ENCODE measurements around the gene PID1. TPM values are rescaled to one million over a fixed set of nuclear protein-coding genes. Genes with fewer than 3 reads are reported as not detected.

Gene PID1
- total RNA-seq, 2 donors from 2014 or later: 30.2 to 40.3 TPM

DNA sequence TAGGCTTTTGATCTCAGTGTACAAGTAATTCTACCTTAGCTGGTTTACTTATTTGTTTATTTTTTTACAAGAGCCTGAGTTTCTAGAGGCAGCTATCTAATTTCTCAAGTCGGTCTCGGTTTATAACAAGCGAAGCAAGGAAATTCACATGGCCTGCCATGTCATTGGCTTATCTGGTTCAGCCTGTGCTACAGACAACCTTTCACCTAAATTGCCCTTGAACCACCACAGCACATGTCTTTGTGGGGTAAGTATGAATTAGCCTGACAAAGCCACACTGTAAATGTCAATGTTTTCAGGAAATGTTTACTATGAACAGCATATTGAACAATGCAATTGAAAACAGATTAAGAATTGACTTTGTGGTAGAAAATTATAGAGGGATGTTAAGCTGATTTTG, 167.1 kb downstream of the PID1 start:
- H3K4me1 ChIP-seq: no peaks in the 10 kb centered on the region
- no peaks in the 10 kb centered on the region for H3K9me3 ChIP-seq
- intact Hi-C loops (cut with DNase I): no loop called here
- H3K27ac ChIP-seq: no peak overlapping the region
- TF ChIP-seq, protein P1, sequence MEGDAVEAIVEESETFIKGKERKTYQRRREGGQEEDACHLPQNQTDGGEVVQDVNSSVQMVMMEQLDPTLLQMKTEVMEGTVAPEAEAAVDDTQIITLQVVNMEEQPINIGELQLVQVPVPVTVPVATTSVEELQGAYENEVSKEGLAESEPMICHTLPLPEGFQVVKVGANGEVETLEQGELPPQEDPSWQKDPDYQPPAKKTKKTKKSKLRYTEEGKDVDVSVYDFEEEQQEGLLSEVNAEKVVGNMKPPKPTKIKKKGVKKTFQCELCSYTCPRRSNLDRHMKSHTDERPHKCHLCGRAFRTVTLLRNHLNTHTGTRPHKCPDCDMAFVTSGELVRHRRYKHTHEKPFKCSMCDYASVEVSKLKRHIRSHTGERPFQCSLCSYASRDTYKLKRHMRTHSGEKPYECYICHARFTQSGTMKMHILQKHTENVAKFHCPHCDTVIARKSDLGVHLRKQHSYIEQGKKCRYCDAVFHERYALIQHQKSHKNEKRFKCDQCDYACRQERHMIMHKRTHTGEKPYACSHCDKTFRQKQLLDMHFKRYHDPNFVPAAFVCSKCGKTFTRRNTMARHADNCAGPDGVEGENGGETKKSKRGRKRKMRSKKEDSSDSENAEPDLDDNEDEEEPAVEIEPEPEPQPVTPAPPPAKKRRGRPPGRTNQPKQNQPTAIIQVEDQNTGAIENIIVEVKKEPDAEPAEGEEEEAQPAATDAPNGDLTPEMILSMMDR (IDR thresholded peaks at IDR 0.05): no peak
- no peak overlapping the region for H3K4me3 ChIP-seq
- H3K9ac ChIP-seq (ENCODE audit: low read depth in 2 of 2, low read length in 2 of 2): no peak overlapping the region
- no peak for DNase-seq
- H3K36me3 ChIP-seq: no peaks in the 10 kb centered on the region
- H3K27me3 ChIP-seq: no peaks in the 10 kb centered on the region

- Histone ChIP-seq H3K4me1 (no peaks in the 10 kb centered on the region), H3K27ac (no peak overlapping the region), H3K27me3 (no peaks in the 10 kb centered on the region), H3K9me3 (no peaks in the 10 kb centered on the region), H3K36me3 (no peaks in the 10 kb centered on the region), H3K4me3 (no peak overlapping the region), H3K9ac (ENCODE audit: low read depth in 2 of 2, low read length in 2 of 2) (no peak overlapping the region)
- no peak for DNase-seq
- TF ChIP-seq, protein P1 (IDR thresholded peaks at IDR 0.05): no peak
- intact Hi-C loops (cut with DNase I): no loop called here
Measured at GRCh38 chr2:229101314-229101713, 169.8 kb downstream of the PID1 start.

DNA sequence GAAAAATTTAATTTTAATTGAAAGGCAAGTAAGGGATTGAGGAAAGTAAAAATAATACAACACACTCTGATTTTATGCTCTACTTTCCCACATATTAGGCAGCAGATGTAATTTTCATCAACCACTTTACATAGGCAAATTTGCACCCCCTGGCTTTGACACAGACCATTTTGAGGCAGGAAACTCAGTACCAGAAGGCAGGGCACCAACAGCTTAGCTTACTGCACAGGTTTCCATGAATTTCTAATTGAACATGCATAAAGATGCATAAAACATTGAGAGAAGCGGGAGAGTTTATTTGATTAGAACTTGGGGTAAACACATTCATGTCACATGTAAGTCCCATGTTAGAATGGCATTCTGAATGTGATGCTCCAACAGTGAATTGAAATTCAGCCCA, 171.9 kb downstream of the PID1 start:
- TF ChIP-seq, protein P1 (IDR thresholded peaks at IDR 0.05): no peak
- H3K9ac ChIP-seq (ENCODE audit: low read depth in 2 of 2, low read length in 2 of 2): no peak overlapping the region
- H3K27me3 ChIP-seq: no peaks in the 10 kb centered on the region
- H3K27ac ChIP-seq: no peak overlapping the region
- no peak for DNase-seq
- H3K9me3 ChIP-seq: no peaks in the 10 kb centered on the region
- no peaks in the 10 kb centered on the region for H3K36me3 ChIP-seq
- no peaks in the 10 kb centered on the region for H3K4me1 ChIP-seq
- H3K4me3 ChIP-seq: no peak overlapping the region
- intact Hi-C loops (cut with DNase I): no loop called here

DNA sequence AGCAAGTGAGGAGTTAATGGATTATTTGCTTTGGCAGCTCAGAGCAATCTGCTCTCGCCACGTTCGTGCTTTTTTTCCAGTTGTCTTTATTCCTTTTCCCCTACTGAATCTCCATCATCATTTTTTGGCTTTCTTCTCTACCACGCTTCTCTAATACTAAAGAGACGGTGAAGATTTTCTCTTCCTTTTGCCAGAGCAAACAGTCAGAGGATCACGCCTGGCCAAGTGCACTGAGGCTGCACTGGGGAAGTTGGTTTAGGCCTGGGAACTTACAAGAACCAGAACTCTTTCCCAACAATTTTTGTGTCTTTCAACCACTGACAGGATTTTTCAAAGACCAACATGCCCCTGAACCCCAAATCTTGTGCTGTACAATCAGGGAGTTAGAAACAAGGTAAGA, 172.3 kb downstream of the PID1 start:
- Histone ChIP-seq H3K27ac (no peak overlapping the region), H3K27me3 (no peaks in the 10 kb centered on the region), H3K9me3 (no peaks in the 10 kb centered on the region), H3K9ac (ENCODE audit: low read depth in 2 of 2, low read length in 2 of 2) (no peak overlapping the region), H3K4me1 (no peaks in the 10 kb centered on the region), H3K36me3 (no peaks in the 10 kb centered on the region), H3K4me3 (no peak overlapping the region)
- TF ChIP-seq, protein P1 (IDR thresholded peaks at IDR 0.05): no peak
- DNase-seq: no peak
- intact Hi-C loops (cut with DNase I): no loop called here

GRCh38 chr2:229096409-229097066, 174.5 kb downstream of the PID1 start:
- no peak for DNase-seq
- Histone ChIP-seq H3K9me3 (no peaks in the 10 kb centered on the region), H3K27me3 (no peaks in the 10 kb centered on the region), H3K27ac (no peak overlapping the region), H3K9ac (ENCODE audit: low read depth in 2 of 2, low read length in 2 of 2) (no peak overlapping the region), H3K4me3 (no peak overlapping the region), H3K36me3 (no peaks in the 10 kb centered on the region), H3K4me1 (no peaks in the 10 kb centered on the region)
- intact Hi-C loops (cut with DNase I): no loop called here
- TF ChIP-seq, protein P1 (IDR thresholded peaks at IDR 0.05): no peak

Data from colonic mucosa (tissue), 4 donors.